Common myeloid progenitor, CD34-positive (primary cell): ENCODE results near the gene CTH. TPM values are rescaled to one million over a fixed set of nuclear protein-coding genes. Genes with fewer than 3 reads are reported as not detected.
"Not testable (repeated sequence)": the region's sequence is repeated elsewhere in the genome, so short reads cannot be mapped to it uniquely, and the experiment has no call there.

ENCODE experiments used
- CTCF ChIA-PET: fragments of 350-600 bp; sonication (Branson Sonifier 250); formaldehyde crosslinking; loops from one replicate; lab custom pipeline; 2021; ENCODE audit warnings: antibody characterized with exemption; lab: Charles Lee
- POLR2A ChIA-PET: fragments of 350-600 bp; sonication (Branson Sonifier 250); formaldehyde crosslinking; loops from one replicate; lab custom pipeline; 2021; ENCODE audit warnings: antibody characterized with exemption; lab: Charles Lee
- DNase-seq, 3 donors: peaks; one replicate each; pipeline versions ENCODE4 v3.0.0 to v3.0.0-alpha.2; 2013
- H3K27ac ChIP-seq, 2 experiments: 1 replicate in 1 of 2; 2 replicates in 1 of 2; pipeline ENCODE4 v1.7.0; 2013; ENCODE audit warnings: inconsistent platforms in 2 of 2, low read length in 2 of 2, mild to moderate bottlenecking in 2 of 2, low read depth in 1 of 2, moderate library complexity in 1 of 2; ENCODE audit not compliant: severe bottlenecking in 2 of 2, insufficient read depth in 1 of 2, poor library complexity in 1 of 2
- H3K27me3 ChIP-seq, 5 experiments: replicated peaks in 2 of 5; 1 replicate in 3 of 5; 2 replicates in 2 of 5; pipeline versions ENCODE4 v1.6.1 to v1.7.0; 2013; ENCODE audit warnings: low read length in 4 of 5, mild to moderate bottlenecking in 2 of 5, moderate library complexity in 2 of 5, inconsistent platforms in 1 of 5; ENCODE audit not compliant: insufficient read depth in 5 of 5, control insufficient read depth in 4 of 5
- H3K36me3 ChIP-seq, 4 experiments: 1 replicate in 2 of 4; 2 replicates in 2 of 4; pipeline versions ENCODE4 v1.6.1 to v1.7.0; 2013; ENCODE audit warnings: low read length in 3 of 4, control low read depth in 1 of 4, mild to moderate bottlenecking in 1 of 4; ENCODE audit not compliant: control insufficient read depth in 4 of 4, insufficient read depth in 4 of 4
- H3K4me1 ChIP-seq, 4 experiments: 1 replicate in 3 of 4; 2 replicates in 1 of 4; pipeline versions ENCODE4 v1.6.1 to v1.7.1; 2013; ENCODE audit warnings: low read length in 3 of 4, mild to moderate bottlenecking in 3 of 4, control low read depth in 1 of 4, inconsistent platforms in 1 of 4, moderate library complexity in 1 of 4; ENCODE audit not compliant: control insufficient read depth in 4 of 4, insufficient read depth in 4 of 4; ENCODE audit errors: control extremely low read depth in 1 of 4
- H3K4me3 ChIP-seq, 7 experiments: 1 replicate in 4 of 7; 2 replicates in 3 of 7; pipeline versions ENCODE4 v1.5.1 to v1.7.0; 2013; ENCODE audit warnings: mild to moderate bottlenecking in 7 of 7, low read length in 6 of 7, moderate library complexity in 6 of 7, inconsistent platforms in 2 of 7, low read depth in 2 of 7, control low read depth in 1 of 7; ENCODE audit not compliant: insufficient read depth in 4 of 7, control insufficient read depth in 1 of 7; ENCODE audit errors: extremely low read depth in 1 of 7
- H3K9me3 ChIP-seq, 5 experiments: 1 replicate in 4 of 5; 2 replicates in 1 of 5; pipeline versions ENCODE4 v1.6.1 to v1.7.1; 2013; ENCODE audit warnings: low read length in 4 of 5, mild to moderate bottlenecking in 2 of 5, inconsistent platforms in 1 of 5, low read depth in 1 of 5, moderate library complexity in 1 of 5; ENCODE audit not compliant: control insufficient read depth in 4 of 5, insufficient read depth in 2 of 5; ENCODE audit errors: control extremely low read depth in 1 of 5
- WGBS: methylation state at CpG from one replicate; pipeline ENCODE4 v1.1.5; 2013; ENCODE audit not compliant: insufficient coverage; 5-methylcytosine and 5-hydroxymethylcytosine counted together
- polyA plus RNA-seq: library from polyadenylated mRNA; unstranded; fragments of 120-200 nt; gene quantifications from one replicate; pipeline ENCODE4 v1.2.1, GENCODE V29; 2013

Gene CTH
- 3.3 TPM for polyA plus RNA-seq

GRCh38 chr1:70410604-70411359, at the start of gene CTH:
Gene CTH (plus strand): TSS chr1:70411268. CDS start chr1:70411416, 148 bp downstream.
- Histone ChIP-seq H3K4me1 (peaks cover 11 to 17% (median 12%) of the 10 kb centered on the region in 4 experiments), H3K4me3 (peak within 1 kb of the TSS; percentile 65 to 97 (median 88)), H3K27ac (peak within 1 kb of the TSS; percentile 90 to 92), H3K9me3 (no peaks in the 10 kb centered on the region), H3K27me3 (no peaks in the 10 kb centered on the region), H3K36me3 (no peaks in the 10 kb centered on the region)
- WGBS, result under 1% methylated on average over 48 of the region's 48 CpGs
- ChIA-PET CTCF (interaction anchor here (0.8 to 1.3 kb wide), 6 partner anchors 9 to 118 kb away, joined by 3 to 9 read pairs (median 4); partner anchors contain the start of gene ANKRD13C), POLR2A (interaction anchor here (0.7 to 1.9 kb wide), 3 partner anchors 31 to 190 kb away, joined by 3 to 12 read pairs (median 3); partner anchors contain the start of genes ANKRD13C and SRSF11)
- DNase-seq, result peak; percentile 94 to 98 (median 97)

GRCh38 chr1:70361727-70362398, 49.2 kb upstream of the CTH start:
- no peak for DNase-seq
- Histone ChIP-seq H3K9me3 (no peaks in the 10 kb centered on the region), H3K4me1 (no peaks in the 10 kb centered on the region), H3K4me3 (no peak overlapping the region), H3K27me3 (no peaks in the 10 kb centered on the region), H3K27ac (no peak overlapping the region), H3K36me3 (no peaks in the 10 kb centered on the region)
- CTCF ChIA-PET, result no interaction called here
- no CpG with 5 or more reads among the region's 3 CpGs for WGBS
- POLR2A ChIA-PET, result no interaction called here

- no peaks in the 10 kb centered on the region for H3K36me3 ChIP-seq
- H3K27ac ChIP-seq, result no peak overlapping the region
- CTCF ChIA-PET, result no interaction called here
- no CpG with 5 or more reads among the region's 3 CpGs for WGBS
- no peaks in the 10 kb centered on the region for H3K27me3 ChIP-seq
- H3K9me3 ChIP-seq, result no peaks in the 10 kb centered on the region
- no peak for DNase-seq
- no peak overlapping the region for H3K4me3 ChIP-seq
- H3K4me1 ChIP-seq, result no peaks in the 10 kb centered on the region
- POLR2A ChIA-PET, result no interaction called here
Measured at GRCh38 chr1:70364439-70364838, 46.6 kb upstream of the CTH start.

GRCh38 chr1:70366425-70366952, 44.6 kb upstream of the CTH start:
- 100% methylated on average over 2 of the region's 4 CpGs for WGBS
- CTCF ChIA-PET, H3K4me3 ChIP-seq, H3K9me3 ChIP-seq, H3K36me3 ChIP-seq, DNase-seq, H3K27ac ChIP-seq, POLR2A ChIA-PET, H3K27me3 ChIP-seq, H3K4me1 ChIP-seq: not testable (repeated sequence)

GRCh38 chr1:70366997-70367396, 44.1 kb upstream of the CTH start:
- H3K9me3 ChIP-seq, H3K4me1 ChIP-seq, H3K36me3 ChIP-seq, CTCF ChIA-PET, POLR2A ChIA-PET, H3K27me3 ChIP-seq, H3K4me3 ChIP-seq, DNase-seq, H3K27ac ChIP-seq: not testable (repeated sequence)
- WGBS, result 100% methylated on average over 3 of the region's 3 CpGs

GRCh38 chr1:70367397-70367796, 43.7 kb upstream of the CTH start:
- H3K36me3 ChIP-seq, H3K27me3 ChIP-seq, POLR2A ChIA-PET, H3K4me3 ChIP-seq, H3K9me3 ChIP-seq, H3K27ac ChIP-seq, DNase-seq, CTCF ChIA-PET, H3K4me1 ChIP-seq: not testable (repeated sequence)
- WGBS, result 91% methylated on average over 4 of the region's 5 CpGs

- H3K9me3 ChIP-seq, H3K4me3 ChIP-seq, H3K27me3 ChIP-seq, H3K27ac ChIP-seq, DNase-seq, H3K36me3 ChIP-seq, POLR2A ChIA-PET, H3K4me1 ChIP-seq: not testable (repeated sequence)
- CTCF ChIA-PET, result interaction anchor here (0.6 kb wide), 1 partner anchor 112 kb away, joined by 3 read pairs; no protein-coding TSS in a partner anchor
- 96% methylated on average over 3 of the region's 3 CpGs for WGBS
Measured at GRCh38 chr1:70371586-70371985, 39.5 kb upstream of the CTH start.
